ENCODE measurements around the gene NR3C2. TPM values are rescaled to one million over a fixed set of nuclear protein-coding genes. Genes with fewer than 3 reads are reported as not detected.

NR3C2 gene
- total RNA-seq, 1 donor from 2014 or later = 2.7 TPM

DNA sequence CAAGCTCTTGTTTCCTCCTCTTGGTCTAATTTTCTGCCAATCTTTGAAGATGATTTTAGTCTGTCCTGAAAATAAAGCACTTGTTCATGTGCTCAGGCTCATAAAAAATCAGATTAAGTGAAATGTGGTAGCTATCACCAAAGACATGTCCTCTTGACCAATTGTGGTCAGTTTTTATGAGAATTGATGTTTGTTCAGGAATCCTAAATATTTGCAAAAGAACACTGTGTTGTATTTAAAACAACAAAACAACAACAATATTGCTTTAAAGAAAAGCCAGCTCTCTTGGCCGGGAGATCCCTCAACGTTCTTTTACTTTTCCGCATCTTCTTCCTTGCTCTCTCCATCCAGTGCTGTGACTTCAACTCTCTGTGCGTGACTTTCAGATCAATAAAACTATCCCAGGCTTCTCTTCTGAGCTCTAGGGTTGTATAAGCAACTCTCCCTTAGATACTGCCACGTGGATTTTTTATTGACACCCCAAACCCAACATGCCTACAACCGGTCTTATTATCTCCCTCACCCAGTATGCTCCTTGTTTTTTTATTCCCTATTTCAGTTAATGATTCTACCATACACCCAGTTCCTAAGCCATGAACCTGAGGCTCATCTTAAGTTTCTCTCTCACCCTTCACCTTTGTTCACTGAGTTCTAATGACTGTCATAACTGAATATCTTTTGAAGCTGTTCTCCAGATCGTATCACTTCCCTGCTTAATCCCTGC, 400.4 kb downstream of the NR3C2 start:
- H3K27ac Mint-ChIP-seq = no peak overlapping the region
- no peaks in the 10 kb centered on the region for H3K9me3 Mint-ChIP-seq (ENCODE audit: low read depth)
- no peaks in the 10 kb centered on the region for H3K4me1 Mint-ChIP-seq (ENCODE audit: low read depth)
- no peaks in the 10 kb centered on the region for H3K27me3 Mint-ChIP-seq
- no peak for DNase-seq (ENCODE audit: low spot score, unreplicated experiment)
- TF ChIP-seq, protein P1, sequence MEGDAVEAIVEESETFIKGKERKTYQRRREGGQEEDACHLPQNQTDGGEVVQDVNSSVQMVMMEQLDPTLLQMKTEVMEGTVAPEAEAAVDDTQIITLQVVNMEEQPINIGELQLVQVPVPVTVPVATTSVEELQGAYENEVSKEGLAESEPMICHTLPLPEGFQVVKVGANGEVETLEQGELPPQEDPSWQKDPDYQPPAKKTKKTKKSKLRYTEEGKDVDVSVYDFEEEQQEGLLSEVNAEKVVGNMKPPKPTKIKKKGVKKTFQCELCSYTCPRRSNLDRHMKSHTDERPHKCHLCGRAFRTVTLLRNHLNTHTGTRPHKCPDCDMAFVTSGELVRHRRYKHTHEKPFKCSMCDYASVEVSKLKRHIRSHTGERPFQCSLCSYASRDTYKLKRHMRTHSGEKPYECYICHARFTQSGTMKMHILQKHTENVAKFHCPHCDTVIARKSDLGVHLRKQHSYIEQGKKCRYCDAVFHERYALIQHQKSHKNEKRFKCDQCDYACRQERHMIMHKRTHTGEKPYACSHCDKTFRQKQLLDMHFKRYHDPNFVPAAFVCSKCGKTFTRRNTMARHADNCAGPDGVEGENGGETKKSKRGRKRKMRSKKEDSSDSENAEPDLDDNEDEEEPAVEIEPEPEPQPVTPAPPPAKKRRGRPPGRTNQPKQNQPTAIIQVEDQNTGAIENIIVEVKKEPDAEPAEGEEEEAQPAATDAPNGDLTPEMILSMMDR (IDR thresholded peaks at IDR 0.05; ENCODE audit: unreplicated experiment) = no peak
- no peak overlapping the region for H3K4me3 Mint-ChIP-seq (ENCODE audit: low read depth)
- no peaks in the 10 kb centered on the region for H3K36me3 Mint-ChIP-seq (ENCODE audit: insufficient read depth)

DNA sequence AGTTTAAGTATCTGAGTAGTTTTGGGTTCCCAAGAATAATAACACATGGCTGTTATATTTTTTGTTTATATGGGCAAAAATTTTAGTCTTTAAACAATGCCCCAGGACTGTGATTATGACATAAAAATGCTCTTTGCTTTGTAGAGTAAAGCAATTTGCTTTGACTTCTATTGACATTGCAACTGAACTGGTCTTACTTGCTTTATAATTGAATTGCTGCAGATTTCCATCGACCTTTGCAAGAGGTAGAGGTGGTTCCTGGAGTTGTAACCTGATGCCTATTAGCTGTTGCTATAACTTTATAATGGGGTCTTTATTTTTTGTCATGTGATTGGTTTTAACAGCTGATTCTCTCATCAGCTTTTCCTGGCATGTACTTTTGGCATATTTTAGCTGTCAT, 407.4 kb downstream of the NR3C2 start:
- Mint-ChIP-seq H3K4me3 (ENCODE audit: low read depth) (no peak overlapping the region), H3K27ac (no peak overlapping the region), H3K9me3 (ENCODE audit: low read depth) (no peaks in the 10 kb centered on the region), H3K27me3 (no peaks in the 10 kb centered on the region), H3K4me1 (ENCODE audit: low read depth) (peaks cover 6% of the 10 kb centered on the region), H3K36me3 (ENCODE audit: insufficient read depth) (no peaks in the 10 kb centered on the region)
- TF ChIP-seq, protein P1 (IDR thresholded peaks at IDR 0.05; ENCODE audit: unreplicated experiment) = no peak
- DNase-seq (ENCODE audit: low spot score, unreplicated experiment) = no peak

DNA sequence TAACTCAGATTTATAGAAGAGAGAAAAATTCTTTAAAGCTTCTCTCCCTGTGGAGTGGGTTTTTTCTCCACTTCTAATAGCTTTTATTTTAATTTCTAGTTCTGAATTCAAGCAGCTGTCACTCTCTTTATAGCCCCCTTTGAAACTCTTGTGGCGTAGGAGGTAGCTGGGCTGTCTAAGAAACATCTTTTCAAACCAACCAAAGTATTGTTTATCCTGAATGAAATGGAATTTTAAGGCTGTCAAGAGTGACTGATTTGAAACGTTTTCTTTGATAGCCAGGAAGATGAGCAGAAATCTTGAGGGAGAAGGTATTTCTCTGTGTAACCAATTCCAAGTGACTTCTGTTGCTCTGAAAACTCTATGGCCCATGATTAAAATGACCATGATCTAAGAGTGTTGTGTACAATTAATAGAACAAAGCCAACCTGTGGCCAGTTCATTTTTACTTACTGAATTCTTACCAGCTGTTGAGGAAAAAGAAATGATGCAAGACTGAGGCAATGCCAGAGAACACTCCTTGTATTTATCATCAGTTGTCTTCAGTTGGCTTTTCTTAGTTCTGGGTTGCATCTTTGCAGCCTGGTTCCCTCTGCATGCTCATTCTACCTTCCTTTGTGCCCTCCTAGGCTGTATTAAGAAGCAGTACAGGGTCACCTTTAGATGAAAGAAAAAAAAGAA, 411.9 kb downstream of the NR3C2 start:
- Mint-ChIP-seq H3K4me3 (ENCODE audit: low read depth) (no peak overlapping the region), H3K27me3 (no peaks in the 10 kb centered on the region), H3K36me3 (ENCODE audit: insufficient read depth) (peaks cover 1% of the 10 kb centered on the region), H3K4me1 (ENCODE audit: low read depth) (peaks cover 6% of the 10 kb centered on the region), H3K27ac (no peak overlapping the region), H3K9me3 (ENCODE audit: low read depth) (peaks cover 6% of the 10 kb centered on the region)
- DNase-seq (ENCODE audit: low spot score, unreplicated experiment) = no peak
- TF ChIP-seq, protein P1 (IDR thresholded peaks at IDR 0.05; ENCODE audit: unreplicated experiment) = no peak

DNA sequence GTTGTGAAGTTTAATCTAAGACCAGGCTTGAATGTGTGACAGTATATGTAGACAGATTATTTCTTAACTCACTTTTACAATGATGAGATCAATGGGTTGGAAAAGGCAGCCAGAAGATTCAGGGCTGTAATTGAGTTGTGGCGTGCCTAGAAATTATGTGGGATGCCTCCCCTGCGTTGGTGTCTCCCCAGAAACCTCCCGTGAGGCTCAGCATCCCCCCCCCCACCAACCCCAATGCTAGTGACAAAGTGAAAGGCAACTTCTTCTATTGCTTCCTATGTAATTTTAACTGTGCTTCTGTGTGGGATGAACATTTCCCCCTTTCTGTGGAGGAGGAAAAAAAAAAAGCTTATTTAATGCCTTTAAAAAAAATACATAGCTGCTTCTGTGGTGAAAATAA, 412.4 kb downstream of the NR3C2 start:
- H3K9me3 Mint-ChIP-seq (ENCODE audit: low read depth) = peaks cover 6% of the 10 kb centered on the region
- no peak overlapping the region for H3K4me3 Mint-ChIP-seq (ENCODE audit: low read depth)
- DNase-seq (ENCODE audit: low spot score, unreplicated experiment) = no peak
- H3K27ac Mint-ChIP-seq = no peak overlapping the region
- H3K27me3 Mint-ChIP-seq = no peaks in the 10 kb centered on the region
- TF ChIP-seq, protein P1 (IDR thresholded peaks at IDR 0.05; ENCODE audit: unreplicated experiment) = no peak
- peaks cover 1% of the 10 kb centered on the region for H3K36me3 Mint-ChIP-seq (ENCODE audit: insufficient read depth)
- peaks cover 2% of the 10 kb centered on the region for H3K4me1 Mint-ChIP-seq (ENCODE audit: low read depth)
